IMR-90 (cell line): Measurements from ENCODE around the gene PDE11A. TPM values are rescaled to one million over a fixed set of nuclear protein-coding genes. Genes with fewer than 3 reads are reported as not detected.

Source experiments
- ATAC-seq: fragments of 200-7000 bp; cut with Tn5 transposase; 2 replicates; pipeline ENCODE4 v1.9.1; 2020; ENCODE audit warnings: low read depth, mild to moderate bottlenecking, moderate library complexity
- BruUV-seq: library from RNA; stranded (reverse); fragments of 400-500 nt; replicated peaks from 2 replicates; lab custom pipeline; 2021; lab: Mats Ljungman, UMichigan
- CTCF ChIA-PET: fragments of 300-600 bp; formaldehyde crosslinking; extraction: SDS; loops from one replicate; lab custom pipeline; 2021; ENCODE audit warnings: antibody characterized with exemption; lab: Yijun Ruan, JAX
- POLR2A ChIA-PET: fragments of 300-600 bp; sonication (Branson Sonifier 250); formaldehyde crosslinking; loops from one replicate; lab custom pipeline; 2022; ENCODE audit warnings: antibody characterized with exemption; ENCODE audit not compliant: unreplicated experiment; lab: Charles Lee
- DNase-seq: peaks from one replicate; pipeline ENCODE4 v3.0.0; 2013
- H2AFZ ChIP-seq: replicated peaks from 2 replicates; pipeline ENCODE3; 2013; ENCODE audit warnings: low read length, mild to moderate bottlenecking; ENCODE audit not compliant: poor library complexity
- H2AK5ac ChIP-seq: 2 replicates; pipeline ENCODE4 v1.6.1; 2013; ENCODE audit warnings: low read depth, low read length, inconsistent platforms
- H2AK9ac ChIP-seq: replicated peaks from 2 replicates; pipeline ENCODE3; 2013; ENCODE audit warnings: mild to moderate bottlenecking, low read depth, low read length, moderate library complexity; ENCODE audit not compliant: poor library complexity
- H2BK120ac ChIP-seq: 2 replicates; pipeline ENCODE4 v1.6.1; 2013; ENCODE audit warnings: low read depth, low read length, inconsistent platforms
- H2BK15ac ChIP-seq: 3 replicates; pipeline ENCODE4 v1.6.1; 2013; ENCODE audit warnings: low read depth, low read length, inconsistent platforms
- H2BK20ac ChIP-seq: 2 replicates; pipeline ENCODE4 v1.6.1; 2013; ENCODE audit warnings: low read depth, mild to moderate bottlenecking, inconsistent platforms, low read length, moderate library complexity
- H2BK5ac ChIP-seq: 2 replicates; pipeline ENCODE4 v1.6.1; 2013; ENCODE audit warnings: mild to moderate bottlenecking, low read depth, low read length, inconsistent platforms; ENCODE audit not compliant: poor library complexity, severe bottlenecking
- H3K14ac ChIP-seq: replicated peaks from 2 replicates; pipeline ENCODE4 v1.6.1; 2013; ENCODE audit warnings: low read depth, low read length, inconsistent platforms
- H3K18ac ChIP-seq: 2 replicates; pipeline ENCODE4 v1.6.1; 2013; ENCODE audit warnings: low read depth, low read length, control low read depth
- H3K23ac ChIP-seq: 2 replicates; pipeline ENCODE4 v1.6.1; 2013; ENCODE audit warnings: low read depth, low read length, inconsistent platforms
- H3K27ac ChIP-seq: 2 replicates; pipeline ENCODE4 v1.5.1; 2013; ENCODE audit warnings: mild to moderate bottlenecking, control low read depth, low read length; ENCODE audit not compliant: insufficient read depth
- H3K27me3 ChIP-seq: 2 replicates; pipeline ENCODE4 v1.6.1; 2013; ENCODE audit warnings: low read length; ENCODE audit not compliant: control insufficient read depth, insufficient read depth
- H3K36me3 ChIP-seq: 2 replicates; pipeline ENCODE4 v1.6.1; 2013; ENCODE audit warnings: low read length, mixed read lengths; ENCODE audit not compliant: control insufficient read depth, insufficient read depth
- H3K4ac ChIP-seq: 2 replicates; pipeline ENCODE4 v1.6.1; 2013; ENCODE audit warnings: low read depth, low read length, inconsistent platforms
- H3K4me1 ChIP-seq: 2 replicates; pipeline ENCODE4 v1.6.1; 2013; ENCODE audit warnings: low read length, mixed read lengths; ENCODE audit not compliant: control insufficient read depth, insufficient read depth
- H3K4me2 ChIP-seq: 2 replicates; pipeline ENCODE4 v1.6.1; 2013; ENCODE audit warnings: low read depth, mild to moderate bottlenecking, control low read depth, low read length, moderate library complexity
- H3K4me3 ChIP-seq: 2 replicates; pipeline ENCODE4 v1.5.1; 2013; ENCODE audit warnings: low read depth, mild to moderate bottlenecking, control low read depth, low read length, moderate library complexity; ENCODE audit not compliant: insufficient read depth
- H3K56ac ChIP-seq: 2 replicates; pipeline ENCODE4 v1.6.1; 2013; ENCODE audit warnings: low read length, inconsistent platforms; ENCODE audit not compliant: insufficient read depth; ENCODE audit errors: extremely low read depth
- H3K79me1 ChIP-seq, 2 experiments: 2 replicates each; pipeline ENCODE4 v1.6.1; 2013; ENCODE audit warnings: low read length in 2 of 2, inconsistent platforms in 1 of 2, low read depth in 1 of 2
- H3K9ac ChIP-seq: 2 replicates; pipeline ENCODE4 v1.6.1; 2013; ENCODE audit warnings: low read depth, low read length, control low read depth
- H3K9me1 ChIP-seq: 2 replicates; pipeline ENCODE4 v1.6.1; 2013; ENCODE audit warnings: low read length, inconsistent platforms; ENCODE audit not compliant: insufficient read depth
- H3K9me3 ChIP-seq: 2 replicates; pipeline ENCODE4 v1.6.1; 2013; ENCODE audit warnings: low read length; ENCODE audit not compliant: control insufficient read depth, insufficient read depth
- H4K20me1 ChIP-seq: 2 replicates; pipeline ENCODE4 v1.6.1; 2013; ENCODE audit warnings: low read length, inconsistent platforms; ENCODE audit not compliant: insufficient read depth
- H4K5ac ChIP-seq: 2 replicates; pipeline ENCODE4 v1.6.1; 2013; ENCODE audit warnings: mild to moderate bottlenecking, low read depth, low read length, control low read depth
- H4K8ac ChIP-seq, 2 experiments: 2 replicates each; pipeline ENCODE4 v1.6.1; 2013; ENCODE audit warnings: low read depth in 2 of 2, low read length in 2 of 2, control low read depth in 1 of 2, inconsistent platforms in 1 of 2
- H4K91ac ChIP-seq: 2 replicates; pipeline ENCODE4 v1.6.1; 2013; ENCODE audit warnings: low read depth, low read length, inconsistent platforms; ENCODE audit not compliant: insufficient read depth
- BHLHE40 ChIP-seq: fragments of 150-350 bp; IDR thresholded peaks from 2 replicates; pipeline ENCODE4 v1.6.1; 2016; ENCODE audit warnings: mild to moderate bottlenecking, low read depth, low read length
- CEBPB ChIP-seq: IDR thresholded peaks from 2 replicates; pipeline ENCODE4 v1.6.1; 2012; ENCODE audit warnings: low read depth, low read length, improper control_type of control experiment
- CHD1 ChIP-seq: IDR thresholded peaks from 2 replicates; pipeline ENCODE4 v1.6.1; 2012; ENCODE audit warnings: low read depth, low read length, improper control_type of control experiment
- FOS ChIP-seq: fragments of 150-350 bp; IDR thresholded peaks from 2 replicates; pipeline ENCODE4 v1.6.1; 2016; ENCODE audit warnings: low read depth, low read length
- MAFK ChIP-seq: IDR thresholded peaks from 2 replicates; pipeline ENCODE4 v1.6.1; 2012; ENCODE audit warnings: low read depth, low read length, improper control_type of control experiment
- MAZ ChIP-seq: IDR thresholded peaks from 2 replicates; pipeline ENCODE4 v1.6.1; 2012; ENCODE audit warnings: low read depth, mild to moderate bottlenecking, low read length, improper control_type of control experiment, moderate library complexity, borderline replicate concordance
- MXI1 ChIP-seq: IDR thresholded peaks from 2 replicates; pipeline ENCODE4 v1.6.1; 2012; ENCODE audit warnings: low read depth, mild to moderate bottlenecking, low read length, moderate library complexity, borderline replicate concordance
- NFE2L2 ChIP-seq: fragments of 150-350 bp; IDR thresholded peaks from 2 replicates; pipeline ENCODE4 v1.6.1; 2016; ENCODE audit warnings: low read depth, mild to moderate bottlenecking, low read length
- RAD21 ChIP-seq: IDR thresholded peaks from 2 replicates; pipeline ENCODE4 v1.6.1; 2012; ENCODE audit warnings: low read length, improper control_type of control experiment
- RCOR1 ChIP-seq: IDR thresholded peaks from 2 replicates; pipeline ENCODE4 v1.6.1; 2012; ENCODE audit warnings: mild to moderate bottlenecking, low read length, improper control_type of control experiment; ENCODE audit not compliant: insufficient replicate concordance
- RFX5 ChIP-seq: IDR thresholded peaks from 2 replicates; pipeline ENCODE4 v1.8.0; 2012; ENCODE audit warnings: low read depth, mild to moderate bottlenecking, low read length, moderate library complexity
- SMC3 ChIP-seq: fragments of 150-350 bp; IDR thresholded peaks from 2 replicates; pipeline ENCODE4 v1.6.1; 2016; ENCODE audit warnings: low read depth, mild to moderate bottlenecking, antibody characterized with exemption, low read length, moderate library complexity
- WGBS, 2 experiments: methylation state at CpG; one replicate each; pipeline versions ENCODE4 v1.1.5 to v1.1.7; 2013; ENCODE audit warnings: missing lambda C conversion rate in 2 of 2; ENCODE audit not compliant: insufficient read length in 1 of 2; ENCODE audit errors: extremely low coverage in 2 of 2; 5-methylcytosine and 5-hydroxymethylcytosine counted together
- dilution Hi-C: fragments of 300-500 bp; cut with HindIII; formaldehyde crosslinking; loops from one replicate; pipeline ENCODE4 v1.14.3; 2018; ENCODE audit warnings: low sequenced_read_pairs; ENCODE audit not compliant: unreplicated experiment
- in situ Hi-C: fragments of 300-500 bp; cut with MboI; formaldehyde crosslinking; loops from 3 replicates; pipeline ENCODE4 v1.14.3; 2019; ENCODE audit warnings: low sequenced_read_pairs, inconsistent platforms, mixed read lengths
- intact Hi-C: fragments of 100-400 bp; cut with micrococcal nuclease; formaldehyde crosslinking; loops from 2 replicates; pipeline ENCODE4 v1.10.0; 2022
- polyA plus RNA-seq, 3 experiments: library from polyadenylated mRNA; depleted of rRNA; stranded (reverse); fragments of >200 nt; gene quantifications; 2 replicates each; pipeline ENCODE4 v1.2.3, GENCODE V29; 2012; ENCODE audit warnings: low replicate concordance in 1 of 3
- total RNA-seq: library from RNA; depleted of rRNA; stranded (reverse); fragments of >200 nt; gene quantifications from 2 replicates; pipeline ENCODE4 v1.2.3, GENCODE V29; 2012
- TF ChIP-seq, protein P1 (sequence below): conservative IDR thresholded peaks from 2 replicates; pipeline ENCODE4 v1.5.1; 2012; ENCODE audit warnings: mild to moderate bottlenecking, low read depth, low read length, improper control_type of control experiment
- TF ChIP-seq, protein P2 (sequence below): fragments of 150-350 bp; IDR thresholded peaks from 2 replicates; pipeline ENCODE4 v1.6.1; 2016; ENCODE audit warnings: low read depth, mild to moderate bottlenecking, low read length, moderate library complexity, borderline replicate concordance

The PDE11A gene
- total and polyA plus RNA-seq, 2 of the 4 experiments (the other 2 are of a cell fraction), result 0.21 to 0.72 TPM

GRCh38 chr2:178012639-178013038, 59.9 kb downstream of the PDE11A start:
- Histone ChIP-seq H2BK5ac (no peak overlapping the region), H2BK20ac (no peak overlapping the region), H3K27ac (no peak overlapping the region), H4K8ac (no peak overlapping the region), H2AK5ac (no peak overlapping the region), H3K56ac (no peak overlapping the region), H3K4me2 (no peak overlapping the region), H3K9ac (no peak overlapping the region), H3K4me3 (no peak overlapping the region), H2AFZ (no peak overlapping the region), H2BK120ac (no peak overlapping the region), H3K4me1 (0 out of 2 replicates have a peak, but pooled peaks cover 2% of the 10 kb centered on the region), H3K79me1 (no peaks in the 10 kb centered on the region), H2AK9ac (no peak overlapping the region), H3K27me3 (no peaks in the 10 kb centered on the region), H3K36me3 (no peaks in the 10 kb centered on the region), H3K9me3 (no peaks in the 10 kb centered on the region), H3K9me1 (no peaks in the 10 kb centered on the region), H4K5ac (no peak overlapping the region), H3K4ac (no peak overlapping the region), H3K14ac (no peak overlapping the region), H2BK15ac (no peak overlapping the region), H4K20me1 (no peaks in the 10 kb centered on the region), H3K18ac (no peak overlapping the region), H4K91ac (no peak overlapping the region), H3K23ac (no peak overlapping the region)
- no CpG with 5 or more reads among the region's 2 CpGs for WGBS, 2 experiments
- CTCF ChIA-PET, result no interaction called here
- dilution Hi-C loops, result no loop called here
- in situ Hi-C loops, result no loop called here
- BruUV-seq, result no TSS peak
- TF ChIP-seq MAFK (no peak), NFE2L2 (no peak), SMC3 (no peak), RCOR1 (no peak), FOS (no peak), MXI1 (no peak), RAD21 (no peak), CHD1 (no peak), BHLHE40 (no peak), MAZ (no peak), CEBPB (no peak), RFX5 (no peak)
- TF ChIP-seq, protein P1, sequence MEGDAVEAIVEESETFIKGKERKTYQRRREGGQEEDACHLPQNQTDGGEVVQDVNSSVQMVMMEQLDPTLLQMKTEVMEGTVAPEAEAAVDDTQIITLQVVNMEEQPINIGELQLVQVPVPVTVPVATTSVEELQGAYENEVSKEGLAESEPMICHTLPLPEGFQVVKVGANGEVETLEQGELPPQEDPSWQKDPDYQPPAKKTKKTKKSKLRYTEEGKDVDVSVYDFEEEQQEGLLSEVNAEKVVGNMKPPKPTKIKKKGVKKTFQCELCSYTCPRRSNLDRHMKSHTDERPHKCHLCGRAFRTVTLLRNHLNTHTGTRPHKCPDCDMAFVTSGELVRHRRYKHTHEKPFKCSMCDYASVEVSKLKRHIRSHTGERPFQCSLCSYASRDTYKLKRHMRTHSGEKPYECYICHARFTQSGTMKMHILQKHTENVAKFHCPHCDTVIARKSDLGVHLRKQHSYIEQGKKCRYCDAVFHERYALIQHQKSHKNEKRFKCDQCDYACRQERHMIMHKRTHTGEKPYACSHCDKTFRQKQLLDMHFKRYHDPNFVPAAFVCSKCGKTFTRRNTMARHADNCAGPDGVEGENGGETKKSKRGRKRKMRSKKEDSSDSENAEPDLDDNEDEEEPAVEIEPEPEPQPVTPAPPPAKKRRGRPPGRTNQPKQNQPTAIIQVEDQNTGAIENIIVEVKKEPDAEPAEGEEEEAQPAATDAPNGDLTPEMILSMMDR, result no peak
- TF ChIP-seq, protein P2, sequence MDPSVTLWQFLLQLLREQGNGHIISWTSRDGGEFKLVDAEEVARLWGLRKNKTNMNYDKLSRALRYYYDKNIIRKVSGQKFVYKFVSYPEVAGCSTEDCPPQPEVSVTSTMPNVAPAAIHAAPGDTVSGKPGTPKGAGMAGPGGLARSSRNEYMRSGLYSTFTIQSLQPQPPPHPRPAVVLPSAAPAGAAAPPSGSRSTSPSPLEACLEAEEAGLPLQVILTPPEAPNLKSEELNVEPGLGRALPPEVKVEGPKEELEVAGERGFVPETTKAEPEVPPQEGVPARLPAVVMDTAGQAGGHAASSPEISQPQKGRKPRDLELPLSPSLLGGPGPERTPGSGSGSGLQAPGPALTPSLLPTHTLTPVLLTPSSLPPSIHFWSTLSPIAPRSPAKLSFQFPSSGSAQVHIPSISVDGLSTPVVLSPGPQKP, result no peak
- ATAC-seq (no peak), DNase-seq (no peak)
- POLR2A ChIA-PET, result no interaction called here
- intact Hi-C loops, result no loop called here
